H1 (cell line): ENCODE measurements around the gene SNAP29.

Experiments used
- EZH2 ChIP-seq: fragments of 200-600 bp; sonication (generic); IDR thresholded peaks from 2 replicates; pipeline ENCODE4 v1.7.1; 2012; ENCODE audit warnings: low read depth, mild to moderate bottlenecking, moderate library complexity, low read length, inconsistent platforms; ENCODE audit not compliant: severe bottlenecking
- GABPA ChIP-seq: IDR thresholded peaks from 2 replicates; pipeline ENCODE4 v1.6.1; 2011; ENCODE audit warnings: mild to moderate bottlenecking, low read length, moderate library complexity, borderline replicate concordance; ENCODE audit not compliant: insufficient read depth
- JUN ChIP-seq: IDR thresholded peaks from 2 replicates; pipeline ENCODE4 v1.6.1; 2011; ENCODE audit warnings: low read depth, mild to moderate bottlenecking, improper control_type of control experiment, low read length
- KDM1A ChIP-seq: fragments of 200-600, 300-600 bp; sonication (generic); IDR thresholded peaks from 2 replicates; pipeline ENCODE4 v1.7.1; 2016; ENCODE audit warnings: mild to moderate bottlenecking, low read length, borderline replicate concordance
- POLR2A ChIP-seq, 2 experiments: IDR thresholded peaks; 1 replicate in 1 of 2; 2 replicates in 1 of 2; pipeline ENCODE4 v1.6.1; 2011; ENCODE audit warnings: low read depth in 2 of 2, low read length in 2 of 2, mild to moderate bottlenecking in 2 of 2; ENCODE audit errors: control extremely low read depth in 1 of 2
- RAD21 ChIP-seq, 2 experiments: IDR thresholded peaks in 1 of 2; conservative IDR thresholded peaks in 1 of 2; 2 replicates each; pipeline ENCODE4 v1.6.1; 2011; ENCODE audit warnings: low read depth in 2 of 2, low read length in 2 of 2, improper control_type of control experiment in 1 of 2, inconsistent platforms in 1 of 2, mild to moderate bottlenecking in 1 of 2, moderate library complexity in 1 of 2
- SP1 ChIP-seq: IDR thresholded peaks from 2 replicates; pipeline ENCODE4 v1.6.1; 2011; ENCODE audit warnings: low read depth, low read length
- TF ChIP-seq, protein P1 (sequence below), 3 experiments: IDR thresholded peaks; 1 replicate in 2 of 3; 2 replicates in 1 of 3; pipeline versions ENCODE4 v1.5.1 to v1.6.1; 2011; ENCODE audit warnings: low read length in 3 of 3, mild to moderate bottlenecking in 3 of 3, inconsistent platforms in 2 of 3, low read depth in 1 of 3, moderate library complexity in 1 of 3; ENCODE audit not compliant: insufficient read depth in 1 of 3; ENCODE audit errors: control extremely low read depth in 1 of 3

DNA sequence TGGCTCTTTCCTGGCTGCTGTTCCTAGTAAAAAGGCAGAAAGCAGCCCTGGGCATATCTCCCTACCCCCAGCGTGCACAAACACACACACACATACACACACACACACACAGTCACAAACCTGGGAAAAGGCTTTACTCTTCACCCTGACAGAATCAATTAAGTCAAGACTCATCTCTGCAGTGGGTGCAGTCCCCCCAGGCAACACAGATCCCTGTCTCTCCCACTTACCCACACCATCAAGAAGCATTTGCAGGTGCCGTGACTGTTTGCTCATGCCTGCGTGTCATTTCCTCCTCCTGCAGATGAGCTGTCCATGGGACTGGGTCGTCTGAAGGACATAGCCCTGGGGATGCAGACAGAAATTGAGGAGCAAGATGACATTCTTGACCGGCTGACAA, 28.6 kb downstream of the SNAP29 start:
- TF ChIP-seq, protein P1, sequence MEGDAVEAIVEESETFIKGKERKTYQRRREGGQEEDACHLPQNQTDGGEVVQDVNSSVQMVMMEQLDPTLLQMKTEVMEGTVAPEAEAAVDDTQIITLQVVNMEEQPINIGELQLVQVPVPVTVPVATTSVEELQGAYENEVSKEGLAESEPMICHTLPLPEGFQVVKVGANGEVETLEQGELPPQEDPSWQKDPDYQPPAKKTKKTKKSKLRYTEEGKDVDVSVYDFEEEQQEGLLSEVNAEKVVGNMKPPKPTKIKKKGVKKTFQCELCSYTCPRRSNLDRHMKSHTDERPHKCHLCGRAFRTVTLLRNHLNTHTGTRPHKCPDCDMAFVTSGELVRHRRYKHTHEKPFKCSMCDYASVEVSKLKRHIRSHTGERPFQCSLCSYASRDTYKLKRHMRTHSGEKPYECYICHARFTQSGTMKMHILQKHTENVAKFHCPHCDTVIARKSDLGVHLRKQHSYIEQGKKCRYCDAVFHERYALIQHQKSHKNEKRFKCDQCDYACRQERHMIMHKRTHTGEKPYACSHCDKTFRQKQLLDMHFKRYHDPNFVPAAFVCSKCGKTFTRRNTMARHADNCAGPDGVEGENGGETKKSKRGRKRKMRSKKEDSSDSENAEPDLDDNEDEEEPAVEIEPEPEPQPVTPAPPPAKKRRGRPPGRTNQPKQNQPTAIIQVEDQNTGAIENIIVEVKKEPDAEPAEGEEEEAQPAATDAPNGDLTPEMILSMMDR (IDR thresholded peaks at IDR 0.05; ENCODE audit: control extremely low read depth in 1 of 3, insufficient read depth in 1 of 3, low read depth in 1 of 3, low read length in 3 of 3): no peak
- TF ChIP-seq POLR2A (IDR thresholded peaks at IDR 0.05; ENCODE audit: control extremely low read depth in 1 of 2, low read depth in 2 of 2, low read length in 2 of 2) (no peak), JUN (no peak), SP1 (no peak), EZH2 (no peak), RAD21 (IDR thresholded peaks at IDR 0.05 in 1 of 2, conservative IDR thresholded peaks at IDR 0.05 in 1 of 2; ENCODE audit: low read depth in 2 of 2, low read length in 2 of 2) (no peak), GABPA (no peak), KDM1A (no peak)
